GM21825 (cell line): ENCODE data around the gene OGFOD3.

ENCODE experiments used
- ATAC-seq: cut with Tn5 transposase; IDR thresholded peaks from one replicate; pipeline ENCODE4 v1.9.1; 2021; ENCODE audit warnings: mild to moderate bottlenecking, moderate library complexity; ENCODE audit not compliant: unreplicated experiment

The OGFOD3 gene

GRCh38 chr17:82339634-82340580 is 78.5 kb downstream of the OGFOD3 start:
- no peak for ATAC-seq
